GM19023 (cell line): ENCODE data around the gene HPSE2.
"Not testable (repeated sequence)": the region's sequence is repeated elsewhere in the genome, so short reads cannot be mapped to it uniquely, and the experiment has no call there.

Experiments used
- ATAC-seq: cut with Tn5 transposase; IDR thresholded peaks from one replicate; pipeline ENCODE4 v1.9.1; 2021; ENCODE audit warnings: mild to moderate bottlenecking, moderate library complexity; ENCODE audit not compliant: unreplicated experiment

HPSE2 gene

GRCh38 chr10:99170116-99170675, 65.5 kb downstream of the HPSE2 start:
- no peak for ATAC-seq

- ATAC-seq, result no peak
These were observed 74.5 kb downstream of the HPSE2 start for GRCh38 chr10:99161165-99161564.

DNA sequence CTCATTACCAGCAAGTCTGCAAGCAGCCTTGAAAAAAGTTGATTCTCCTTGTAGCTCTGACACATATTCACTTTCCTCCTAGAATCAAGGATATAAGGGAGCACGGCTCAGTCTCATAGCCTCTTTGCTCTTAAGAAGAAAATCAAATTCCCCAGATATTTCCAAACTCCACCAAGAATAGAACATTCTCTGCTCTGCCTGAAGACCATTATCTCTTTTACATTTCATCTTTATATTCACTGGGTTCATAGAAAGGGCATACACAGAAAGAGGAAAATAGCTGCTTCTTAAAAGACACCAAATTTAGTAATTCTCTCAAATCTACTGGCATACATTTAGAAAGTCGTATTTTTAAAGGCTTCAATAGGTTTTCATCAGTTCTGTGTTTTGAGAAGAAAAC, 92.0 kb downstream of the HPSE2 start:
- ATAC-seq, result no peak

GRCh38 chr10:99143011-99143410, 92.6 kb downstream of the HPSE2 start:
- no peak for ATAC-seq

DNA sequence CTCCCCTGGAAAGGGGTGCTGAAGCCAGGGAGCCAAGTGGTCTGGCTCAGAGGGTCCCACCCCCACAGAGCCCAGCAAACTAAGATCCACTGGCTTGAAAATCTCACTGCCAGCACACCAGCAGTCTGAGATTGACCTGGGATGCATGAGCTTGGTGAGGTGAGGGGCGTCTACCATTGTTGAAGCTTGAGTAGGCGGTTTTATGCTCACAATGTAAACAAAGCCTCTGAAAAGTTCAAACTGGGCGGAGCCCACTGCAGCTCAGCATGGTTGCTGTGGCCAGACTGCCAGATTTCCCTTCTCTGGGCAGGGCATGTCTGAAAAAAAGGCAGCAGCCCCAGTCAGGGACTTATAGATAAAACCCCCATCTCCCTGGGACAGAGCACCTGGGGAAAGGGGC, 102.8 kb downstream of the HPSE2 start:
- ATAC-seq, result not testable (repeated sequence)

DNA sequence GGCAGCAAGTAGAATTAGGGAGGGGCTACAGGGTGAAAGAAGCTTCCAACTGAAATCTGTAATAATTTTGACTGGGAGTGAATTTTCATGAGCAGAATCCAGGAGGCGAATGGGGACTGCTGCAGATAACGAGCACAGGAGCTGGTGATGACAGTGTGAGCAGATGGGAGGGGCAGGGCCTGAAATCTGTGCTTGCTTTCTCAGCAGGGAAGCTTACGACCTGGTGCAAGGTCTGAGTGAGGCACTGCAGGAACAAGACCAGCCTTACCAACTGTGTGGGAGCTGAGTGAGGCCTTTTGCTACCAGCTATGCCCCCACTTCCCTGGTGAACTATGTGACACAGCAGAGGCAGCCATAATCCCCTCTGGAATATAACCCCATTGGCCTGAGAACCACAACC, 109.8 kb downstream of the HPSE2 start:
- no peak for ATAC-seq

DNA sequence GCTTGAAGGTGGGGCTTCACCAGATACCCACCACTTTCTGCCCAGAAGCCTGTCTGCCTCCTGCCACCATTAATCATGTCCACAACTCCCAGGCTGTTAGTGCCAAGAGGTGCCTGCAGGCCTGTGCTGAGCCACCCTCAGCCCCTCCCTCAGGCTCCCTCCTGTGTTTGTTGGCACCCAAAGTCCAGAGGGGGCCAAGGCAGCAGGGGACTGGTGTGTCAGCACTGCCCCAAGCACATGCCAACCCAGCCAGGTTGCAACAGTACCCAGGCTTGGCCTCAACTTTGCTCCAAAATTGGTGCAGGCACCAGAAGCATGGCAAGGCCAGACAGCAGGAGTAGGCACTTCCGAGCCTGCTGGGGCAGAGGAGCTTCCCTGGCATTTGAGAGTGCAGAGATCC, 111.3 kb downstream of the HPSE2 start:
- ATAC-seq, result no peak

DNA sequence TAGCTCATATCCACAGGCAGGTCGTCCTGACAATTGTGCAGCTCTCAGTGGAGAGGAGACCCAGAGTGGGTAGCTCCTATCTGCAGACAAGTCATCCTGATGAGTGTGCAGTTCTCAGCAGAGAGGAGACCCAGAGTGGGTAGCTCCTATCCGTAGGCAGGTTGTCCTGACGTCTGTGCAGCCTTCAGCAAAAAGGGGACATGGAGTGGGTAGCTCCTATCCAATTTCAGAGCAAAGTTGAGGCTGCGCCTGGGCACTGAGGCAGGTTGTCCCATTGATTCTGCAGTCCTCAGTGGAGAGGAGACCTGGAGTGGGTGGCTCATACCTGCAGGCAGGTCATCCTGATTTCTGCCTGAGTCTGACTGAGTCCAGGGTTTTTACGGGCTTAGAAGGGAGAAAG, 111.8 kb downstream of the HPSE2 start:
- no peak for ATAC-seq

DNA sequence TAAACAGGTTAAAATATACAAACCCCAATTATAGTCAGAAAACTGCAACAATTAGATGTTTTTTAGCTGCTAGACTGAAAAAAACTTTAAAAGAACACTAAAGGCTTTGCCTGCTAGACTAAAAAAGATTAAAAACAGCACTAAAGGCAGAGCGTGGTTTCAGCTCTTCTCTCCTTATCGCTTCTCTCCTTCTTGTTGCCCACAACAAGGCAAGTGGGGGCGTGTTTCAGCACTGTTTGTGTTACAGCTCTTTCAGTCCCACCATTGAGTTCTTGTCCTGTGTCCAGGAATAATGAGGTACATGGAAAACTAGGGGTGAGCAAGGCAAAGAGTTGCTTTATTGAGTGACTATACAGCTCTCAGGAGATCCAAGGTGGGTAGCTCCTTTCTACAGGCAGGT, 112.3 kb downstream of the HPSE2 start:
- ATAC-seq, result no peak

DNA sequence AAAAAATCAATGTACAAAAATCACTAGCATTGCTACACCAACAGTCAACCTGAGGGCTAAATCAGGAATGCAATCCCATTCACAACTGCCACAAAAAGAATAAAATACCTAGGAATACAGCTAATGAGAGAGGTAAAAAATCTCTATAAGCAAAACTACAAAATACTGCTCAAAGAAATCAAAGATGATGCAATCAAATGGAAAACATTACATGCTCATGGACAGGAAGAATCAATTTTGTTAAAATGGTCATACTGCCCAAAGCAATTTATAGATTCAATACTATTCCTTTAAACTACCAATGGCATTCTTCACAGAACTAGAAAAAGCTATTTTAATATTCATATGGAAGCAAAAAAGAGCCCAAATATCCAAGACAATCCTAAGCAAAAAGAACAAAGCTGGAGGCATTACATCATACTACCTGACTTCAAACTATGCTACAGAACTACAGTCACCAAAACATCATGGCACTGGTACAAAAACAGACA, 116.3 kb downstream of the HPSE2 start:
- no peak for ATAC-seq

DNA sequence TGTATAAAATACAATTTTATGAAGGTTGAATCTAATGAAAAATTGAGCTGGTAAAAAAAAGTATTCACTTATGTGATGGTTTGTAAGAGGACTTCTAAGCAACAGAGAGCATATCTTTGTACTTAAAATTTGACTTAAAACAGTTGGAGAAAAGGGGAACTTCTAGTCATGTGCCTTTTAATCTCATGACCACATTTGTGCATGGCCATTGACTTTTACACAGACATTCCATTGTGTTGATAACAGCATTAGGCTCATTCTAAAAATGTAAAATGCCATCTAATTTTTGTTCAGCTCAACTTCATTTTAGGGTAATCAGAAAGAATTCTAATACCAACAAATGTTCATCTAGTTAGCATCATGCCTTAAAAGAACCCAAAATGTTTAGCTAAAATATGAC, 119.9 kb downstream of the HPSE2 start:
- ATAC-seq, result no peak

DNA sequence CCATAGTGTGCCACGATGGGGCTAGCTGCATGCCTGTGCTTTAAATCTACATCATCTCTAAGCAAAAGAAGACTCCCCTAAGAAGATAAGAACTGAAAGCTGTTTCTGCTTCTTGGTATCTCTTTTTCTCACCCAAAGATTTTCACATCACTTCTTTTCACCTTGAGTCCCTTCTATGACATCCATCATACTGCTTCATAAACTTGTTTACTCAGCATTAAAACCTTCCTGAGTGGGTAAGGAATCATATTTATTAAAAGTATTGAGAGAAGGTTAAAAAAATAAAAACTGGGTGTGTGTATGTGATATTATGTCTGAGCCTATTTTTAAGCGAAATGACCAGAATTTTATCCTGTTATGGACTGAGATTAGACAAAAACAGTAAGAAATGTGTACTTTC, 150.3 kb downstream of the HPSE2 start:
- ATAC-seq, result no peak

DNA sequence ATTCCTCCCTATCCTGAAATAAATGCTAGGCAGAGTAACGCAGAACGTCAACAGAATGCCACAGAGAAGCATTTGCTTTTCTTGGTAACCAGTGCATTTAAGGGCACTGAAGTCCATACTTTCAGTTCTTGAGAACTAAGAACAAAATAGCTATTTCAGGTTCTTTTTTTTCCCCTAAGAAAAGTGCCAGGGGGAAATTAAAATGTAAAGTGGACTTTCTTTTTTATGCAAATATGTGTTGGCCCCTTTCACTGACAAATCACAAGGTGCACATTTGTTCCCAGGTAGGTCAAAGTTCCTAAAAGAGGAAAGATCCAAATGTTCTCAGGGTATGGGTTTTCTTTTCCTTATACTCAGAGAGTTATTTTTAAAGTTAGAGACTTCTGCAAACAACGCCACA, 151.5 kb downstream of the HPSE2 start:
- ATAC-seq, result no peak

GRCh38 chr10:99080275-99080945, 155.2 kb downstream of the HPSE2 start:
- no peak for ATAC-seq

DNA sequence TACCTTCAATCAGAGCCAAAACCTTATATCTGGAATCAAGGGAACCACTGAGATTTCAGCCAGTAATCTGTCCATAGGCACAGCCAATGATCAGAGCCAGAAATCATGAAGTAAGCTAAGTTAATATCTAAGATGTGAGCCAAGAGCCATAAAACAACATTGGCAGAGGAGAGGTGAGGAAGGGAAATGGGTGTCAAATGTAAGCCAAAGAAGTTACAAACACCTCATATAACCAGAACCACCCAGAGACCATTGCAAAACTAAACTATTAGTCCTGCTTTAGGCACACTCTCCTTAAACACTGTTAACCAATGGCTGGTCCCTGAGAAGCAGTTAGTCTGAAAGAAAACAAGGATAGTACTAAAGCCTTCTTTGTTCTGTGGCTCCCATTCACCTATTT, 173.1 kb downstream of the HPSE2 start:
- no peak for ATAC-seq

DNA sequence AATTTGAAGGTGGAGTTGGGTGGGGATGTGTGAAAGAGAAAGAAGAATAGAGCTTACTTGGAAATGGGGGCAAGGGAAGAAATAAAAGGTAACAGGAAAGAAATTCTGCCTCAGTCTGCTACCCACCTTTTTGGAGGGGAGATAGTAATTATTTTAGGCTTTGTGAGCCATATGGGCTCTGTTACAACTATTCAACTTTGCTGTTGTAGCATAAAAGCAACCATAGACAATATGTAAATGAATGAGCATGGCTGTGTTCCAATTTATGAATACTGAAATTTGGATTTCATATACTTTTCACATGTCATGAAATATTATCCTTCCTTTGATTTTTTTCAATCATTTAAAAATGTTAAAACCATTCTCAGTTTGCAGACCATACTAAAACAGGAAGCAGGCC, 176.9 kb downstream of the HPSE2 start:
- ATAC-seq, result no peak

GRCh38 chr10:99057936-99058690, 177.5 kb downstream of the HPSE2 start:
- no peak for ATAC-seq

GRCh38 chr10:99045671-99046070, 190.0 kb downstream of the HPSE2 start:
- no peak for ATAC-seq

DNA sequence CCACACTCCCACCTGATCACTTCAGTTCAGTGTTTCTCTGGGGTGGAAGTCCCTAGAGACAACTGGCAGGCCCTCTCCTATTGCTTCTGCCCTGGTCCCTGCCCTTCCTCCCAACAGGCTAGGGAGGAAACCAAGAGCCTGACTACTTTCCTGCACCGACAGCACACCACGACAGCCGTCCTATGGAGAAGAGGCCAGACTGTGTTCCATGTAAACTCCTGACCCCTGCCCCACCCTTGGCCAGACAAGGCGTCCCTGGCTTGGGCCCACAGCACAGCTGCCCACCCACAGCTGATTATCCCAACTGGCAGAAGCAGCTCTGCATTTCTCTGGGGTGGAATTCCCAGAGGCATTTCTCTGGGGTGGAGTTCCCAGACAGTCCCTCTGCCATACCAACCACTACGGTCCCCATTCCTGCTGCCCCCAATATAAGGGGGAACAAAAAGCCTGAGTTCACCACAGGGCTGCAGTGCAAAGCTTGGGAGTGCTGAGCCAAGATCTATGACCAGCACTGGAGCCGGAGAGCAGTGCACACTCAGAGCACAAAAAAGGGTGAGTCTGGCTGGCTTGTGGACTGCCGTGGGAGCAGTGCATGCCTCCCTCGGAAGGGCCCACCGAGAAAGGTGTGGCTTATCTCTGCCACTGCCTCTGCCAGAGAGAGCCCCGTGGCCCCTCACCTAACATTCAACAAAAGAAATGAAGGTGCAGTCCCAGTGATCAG, 193.4 kb downstream of the HPSE2 start:
- ATAC-seq, result no peak

DNA sequence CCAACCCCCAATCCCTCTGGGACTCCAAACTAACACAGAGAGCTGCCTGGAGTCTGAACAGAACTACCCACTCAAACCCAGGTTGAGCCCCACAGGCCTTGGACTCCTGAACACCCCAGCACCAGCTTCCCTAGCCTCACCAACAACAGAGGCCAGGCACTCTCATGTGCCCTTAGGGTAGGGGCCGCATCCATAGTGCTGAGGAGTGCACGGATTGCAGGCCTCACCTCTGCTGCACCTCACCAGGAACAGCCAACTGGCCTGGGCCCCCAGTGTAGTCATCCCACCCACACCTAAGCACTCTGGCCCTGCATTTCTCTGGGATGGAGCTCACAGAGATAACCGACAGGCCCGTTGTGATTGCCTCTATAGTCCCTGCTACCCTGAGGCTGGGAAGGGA, 194.2 kb downstream of the HPSE2 start:
- no peak for ATAC-seq

GRCh38 chr10:99013885-99014284, 221.8 kb downstream of the HPSE2 start:
- ATAC-seq, result no peak

DNA sequence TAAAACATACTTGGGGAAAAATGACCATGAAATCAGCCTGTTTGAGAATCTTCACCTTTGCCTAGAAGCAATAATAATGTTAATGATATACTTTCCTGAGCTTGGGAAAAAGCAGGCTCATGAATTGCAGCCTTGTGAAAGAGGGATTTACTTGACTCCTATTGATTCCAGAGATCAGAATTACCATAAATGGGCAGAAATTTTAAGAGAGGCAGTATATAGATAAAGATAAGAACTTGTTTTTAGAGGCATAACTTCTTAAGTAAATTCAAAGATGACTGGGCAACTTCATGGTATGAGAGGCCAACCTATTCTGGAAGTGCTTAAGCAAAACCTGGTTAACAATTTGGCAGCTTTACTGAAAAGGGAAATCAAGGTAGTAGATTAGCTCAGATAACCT, 225.4 kb downstream of the HPSE2 start:
- no peak for ATAC-seq
